ENCODE data around the gene AUTS2.

DNA sequence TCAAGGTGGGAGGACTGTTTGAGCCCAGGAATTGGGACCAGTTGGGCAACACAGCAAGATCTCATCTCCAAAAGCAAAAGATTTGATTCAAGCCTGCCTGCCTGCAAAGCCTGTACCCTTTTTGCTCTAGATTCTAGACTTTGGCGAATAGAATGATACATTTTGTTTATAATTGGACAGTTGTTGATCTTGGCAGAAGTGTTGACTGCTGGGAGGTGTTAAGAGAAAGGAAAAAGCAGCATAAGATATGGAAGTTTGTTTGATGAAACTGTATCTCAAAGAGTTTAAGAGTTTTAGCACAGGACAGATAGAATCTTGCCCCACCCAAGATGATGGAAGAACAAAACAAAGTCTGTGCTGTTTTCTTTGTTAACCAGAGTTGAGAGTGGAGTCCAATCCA lies 224.1 kb downstream of the AUTS2 start:
- TF ChIP-seq, protein P1, sequence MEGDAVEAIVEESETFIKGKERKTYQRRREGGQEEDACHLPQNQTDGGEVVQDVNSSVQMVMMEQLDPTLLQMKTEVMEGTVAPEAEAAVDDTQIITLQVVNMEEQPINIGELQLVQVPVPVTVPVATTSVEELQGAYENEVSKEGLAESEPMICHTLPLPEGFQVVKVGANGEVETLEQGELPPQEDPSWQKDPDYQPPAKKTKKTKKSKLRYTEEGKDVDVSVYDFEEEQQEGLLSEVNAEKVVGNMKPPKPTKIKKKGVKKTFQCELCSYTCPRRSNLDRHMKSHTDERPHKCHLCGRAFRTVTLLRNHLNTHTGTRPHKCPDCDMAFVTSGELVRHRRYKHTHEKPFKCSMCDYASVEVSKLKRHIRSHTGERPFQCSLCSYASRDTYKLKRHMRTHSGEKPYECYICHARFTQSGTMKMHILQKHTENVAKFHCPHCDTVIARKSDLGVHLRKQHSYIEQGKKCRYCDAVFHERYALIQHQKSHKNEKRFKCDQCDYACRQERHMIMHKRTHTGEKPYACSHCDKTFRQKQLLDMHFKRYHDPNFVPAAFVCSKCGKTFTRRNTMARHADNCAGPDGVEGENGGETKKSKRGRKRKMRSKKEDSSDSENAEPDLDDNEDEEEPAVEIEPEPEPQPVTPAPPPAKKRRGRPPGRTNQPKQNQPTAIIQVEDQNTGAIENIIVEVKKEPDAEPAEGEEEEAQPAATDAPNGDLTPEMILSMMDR (conservative IDR thresholded peaks at IDR 0.05; ENCODE audit: low read depth in 2 of 2), result no peak
- TF ChIP-seq EZH2 (IDR thresholded peaks at IDR 0.05; ENCODE audit: low read depth, unreplicated experiment) (no peak), POLR2AphosphoS5 (IDR thresholded peaks at IDR 0.05; ENCODE audit: low read depth) (no peak), EZH2phosphoT487 (IDR thresholded peaks at IDR 0.05; ENCODE audit: unreplicated experiment) (no peak), CREB1 (CRISPR knock-in tag; IDR thresholded peaks at IDR 0.05; ENCODE audit: low read depth) (no peak), JUNB (IDR thresholded peaks at IDR 0.05; ENCODE audit: unreplicated experiment) (no peak)
- TF ChIP-seq, protein P2, sequence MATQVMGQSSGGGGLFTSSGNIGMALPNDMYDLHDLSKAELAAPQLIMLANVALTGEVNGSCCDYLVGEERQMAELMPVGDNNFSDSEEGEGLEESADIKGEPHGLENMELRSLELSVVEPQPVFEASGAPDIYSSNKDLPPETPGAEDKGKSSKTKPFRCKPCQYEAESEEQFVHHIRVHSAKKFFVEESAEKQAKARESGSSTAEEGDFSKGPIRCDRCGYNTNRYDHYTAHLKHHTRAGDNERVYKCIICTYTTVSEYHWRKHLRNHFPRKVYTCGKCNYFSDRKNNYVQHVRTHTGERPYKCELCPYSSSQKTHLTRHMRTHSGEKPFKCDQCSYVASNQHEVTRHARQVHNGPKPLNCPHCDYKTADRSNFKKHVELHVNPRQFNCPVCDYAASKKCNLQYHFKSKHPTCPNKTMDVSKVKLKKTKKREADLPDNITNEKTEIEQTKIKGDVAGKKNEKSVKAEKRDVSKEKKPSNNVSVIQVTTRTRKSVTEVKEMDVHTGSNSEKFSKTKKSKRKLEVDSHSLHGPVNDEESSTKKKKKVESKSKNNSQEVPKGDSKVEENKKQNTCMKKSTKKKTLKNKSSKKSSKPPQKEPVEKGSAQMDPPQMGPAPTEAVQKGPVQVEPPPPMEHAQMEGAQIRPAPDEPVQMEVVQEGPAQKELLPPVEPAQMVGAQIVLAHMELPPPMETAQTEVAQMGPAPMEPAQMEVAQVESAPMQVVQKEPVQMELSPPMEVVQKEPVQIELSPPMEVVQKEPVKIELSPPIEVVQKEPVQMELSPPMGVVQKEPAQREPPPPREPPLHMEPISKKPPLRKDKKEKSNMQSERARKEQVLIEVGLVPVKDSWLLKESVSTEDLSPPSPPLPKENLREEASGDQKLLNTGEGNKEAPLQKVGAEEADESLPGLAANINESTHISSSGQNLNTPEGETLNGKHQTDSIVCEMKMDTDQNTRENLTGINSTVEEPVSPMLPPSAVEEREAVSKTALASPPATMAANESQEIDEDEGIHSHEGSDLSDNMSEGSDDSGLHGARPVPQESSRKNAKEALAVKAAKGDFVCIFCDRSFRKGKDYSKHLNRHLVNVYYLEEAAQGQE (IDR thresholded peaks at IDR 0.05; ENCODE audit: unreplicated experiment), result no peak
- TF ChIP-seq, protein P3, sequence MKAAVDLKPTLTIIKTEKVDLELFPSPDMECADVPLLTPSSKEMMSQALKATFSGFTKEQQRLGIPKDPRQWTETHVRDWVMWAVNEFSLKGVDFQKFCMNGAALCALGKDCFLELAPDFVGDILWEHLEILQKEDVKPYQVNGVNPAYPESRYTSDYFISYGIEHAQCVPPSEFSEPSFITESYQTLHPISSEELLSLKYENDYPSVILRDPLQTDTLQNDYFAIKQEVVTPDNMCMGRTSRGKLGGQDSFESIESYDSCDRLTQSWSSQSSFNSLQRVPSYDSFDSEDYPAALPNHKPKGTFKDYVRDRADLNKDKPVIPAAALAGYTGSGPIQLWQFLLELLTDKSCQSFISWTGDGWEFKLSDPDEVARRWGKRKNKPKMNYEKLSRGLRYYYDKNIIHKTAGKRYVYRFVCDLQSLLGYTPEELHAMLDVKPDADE (IDR thresholded peaks at IDR 0.05), result no peak

All from GM23338 (cell line).